Thoracic aorta (tissue), 2 donors: ENCODE measurements around the gene CSF3. TPM values are rescaled to one million over a fixed set of nuclear protein-coding genes. Genes with fewer than 3 reads are reported as not detected.

ENCODE experiments used
- ATAC-seq: fragments of 150-250 bp; one replicate; pipeline ENCODE4 v1.8.0; 2017; ENCODE audit warnings: low read depth; ENCODE audit not compliant: insufficient number of reproducible peaks, low FRiP score
- DNase-seq: peaks from one replicate; pipeline ENCODE4 v3.0.0-alpha.2; 2020; ENCODE audit warnings: low spot score
- H3K27ac ChIP-seq, 2 donors: fragments of 200-600 bp; sonication (generic); 1 replicate in 1 of 2; 2 replicates in 1 of 2; pipeline ENCODE4 v1.5.1; 2016; ENCODE audit warnings: mild to moderate bottlenecking in 2 of 2, moderate library complexity in 2 of 2
- H3K27me3 ChIP-seq: fragments of 200-600 bp; sonication (generic); replicated peaks from 2 replicates; pipeline ENCODE4 v1.6.0; 2016; ENCODE audit warnings: mild to moderate bottlenecking; ENCODE audit not compliant: insufficient read depth
- H3K36me3 ChIP-seq: fragments of 200-600 bp; sonication (generic); one replicate; pipeline ENCODE4 v1.5.1; 2016
- H3K4me1 ChIP-seq, 2 donors: fragments of 200-600 bp; sonication (generic); 1 replicate in 1 of 2; 2 replicates in 1 of 2; pipeline versions ENCODE4 v1.5.1 to v1.6.0; 2016; ENCODE audit warnings: low read depth in 2 of 2, mild to moderate bottlenecking in 1 of 2; ENCODE audit not compliant: control insufficient read depth in 1 of 2
- H3K4me3 ChIP-seq: fragments of 200-600 bp; sonication (generic); 2 replicates; pipeline ENCODE4 v1.5.1; 2016; ENCODE audit warnings: mild to moderate bottlenecking
- H3K9me3 ChIP-seq: fragments of 200-600 bp; sonication (generic); 2 replicates; pipeline ENCODE4 v1.5.1; 2016
- total RNA-seq, 2 donors: library from RNA; depleted of rRNA; stranded (reverse); fragments of >200 nt; gene quantifications; one replicate each; pipeline versions ENCODE4 v1.1.0 to v1.2.3, GENCODE V29; 2016
- TF ChIP-seq, protein P1 (sequence below): fragments of 200-600 bp; sonication (generic); IDR thresholded peaks from one replicate; pipeline ENCODE4 v1.5.1; 2019; ENCODE audit warnings: antibody characterized with exemption

Gene CSF3, protein sequence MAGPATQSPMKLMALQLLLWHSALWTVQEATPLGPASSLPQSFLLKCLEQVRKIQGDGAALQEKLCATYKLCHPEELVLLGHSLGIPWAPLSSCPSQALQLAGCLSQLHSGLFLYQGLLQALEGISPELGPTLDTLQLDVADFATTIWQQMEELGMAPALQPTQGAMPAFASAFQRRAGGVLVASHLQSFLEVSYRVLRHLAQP
- total RNA-seq = 10 to 100 TPM in 1 of 2 donors, not detected in 1; 43.2 TPM

DNA sequence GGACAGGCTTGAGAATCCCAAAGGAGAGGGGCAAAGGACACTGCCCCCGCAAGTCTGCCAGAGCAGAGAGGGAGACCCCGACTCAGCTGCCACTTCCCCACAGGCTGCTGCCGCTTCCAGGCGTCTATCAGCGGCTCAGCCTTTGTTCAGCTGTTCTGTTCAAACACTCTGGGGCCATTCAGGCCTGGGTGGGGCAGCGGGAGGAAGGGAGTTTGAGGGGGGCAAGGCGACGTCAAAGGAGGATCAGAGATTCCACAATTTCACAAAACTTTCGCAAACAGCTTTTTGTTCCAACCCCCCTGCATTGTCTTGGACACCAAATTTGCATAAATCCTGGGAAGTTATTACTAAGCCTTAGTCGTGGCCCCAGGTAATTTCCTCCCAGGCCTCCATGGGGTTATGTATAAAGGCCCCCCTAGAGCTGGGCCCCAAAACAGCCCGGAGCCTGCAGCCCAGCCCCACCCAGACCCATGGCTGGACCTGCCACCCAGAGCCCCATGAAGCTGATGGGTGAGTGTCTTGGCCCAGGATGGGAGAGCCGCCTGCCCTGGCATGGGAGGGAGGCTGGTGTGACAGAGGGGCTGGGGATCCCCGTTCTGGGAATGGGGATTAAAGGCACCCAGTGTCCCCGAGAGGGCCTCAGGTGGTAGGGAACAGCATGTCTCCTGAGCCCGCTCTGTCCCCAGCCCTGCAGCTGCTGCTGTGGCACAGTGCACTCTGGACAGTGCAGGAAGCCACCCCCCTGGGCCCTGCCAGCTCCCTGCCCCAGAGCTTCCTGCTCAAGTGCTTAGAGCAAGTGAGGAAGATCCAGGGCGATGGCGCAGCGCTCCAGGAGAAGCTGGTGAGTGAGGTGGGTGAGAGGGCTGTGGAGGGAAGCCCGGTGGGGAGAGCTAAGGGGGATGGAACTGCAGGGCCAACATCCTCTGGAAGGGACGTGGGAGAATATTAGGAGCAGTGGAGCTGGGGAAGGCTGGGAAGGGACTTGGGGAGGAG lies at the start of gene CSF3:
Gene CSF3 (plus strand): TSS at position 436 of the 993 bp plus-strand sequence. CDS start 35 bp downstream, at position 471.
- peaks cover 7 to 28% of the 10 kb centered on the region in 2 donors for H3K4me1 ChIP-seq
- H3K27ac ChIP-seq = no peak within 1 kb of the TSS
- TF ChIP-seq, protein P1, sequence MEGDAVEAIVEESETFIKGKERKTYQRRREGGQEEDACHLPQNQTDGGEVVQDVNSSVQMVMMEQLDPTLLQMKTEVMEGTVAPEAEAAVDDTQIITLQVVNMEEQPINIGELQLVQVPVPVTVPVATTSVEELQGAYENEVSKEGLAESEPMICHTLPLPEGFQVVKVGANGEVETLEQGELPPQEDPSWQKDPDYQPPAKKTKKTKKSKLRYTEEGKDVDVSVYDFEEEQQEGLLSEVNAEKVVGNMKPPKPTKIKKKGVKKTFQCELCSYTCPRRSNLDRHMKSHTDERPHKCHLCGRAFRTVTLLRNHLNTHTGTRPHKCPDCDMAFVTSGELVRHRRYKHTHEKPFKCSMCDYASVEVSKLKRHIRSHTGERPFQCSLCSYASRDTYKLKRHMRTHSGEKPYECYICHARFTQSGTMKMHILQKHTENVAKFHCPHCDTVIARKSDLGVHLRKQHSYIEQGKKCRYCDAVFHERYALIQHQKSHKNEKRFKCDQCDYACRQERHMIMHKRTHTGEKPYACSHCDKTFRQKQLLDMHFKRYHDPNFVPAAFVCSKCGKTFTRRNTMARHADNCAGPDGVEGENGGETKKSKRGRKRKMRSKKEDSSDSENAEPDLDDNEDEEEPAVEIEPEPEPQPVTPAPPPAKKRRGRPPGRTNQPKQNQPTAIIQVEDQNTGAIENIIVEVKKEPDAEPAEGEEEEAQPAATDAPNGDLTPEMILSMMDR = no peak
- no peak within 1 kb of the TSS for H3K4me3 ChIP-seq
- peaks cover 4% of the 10 kb centered on the region for H3K36me3 ChIP-seq
- no peak for ATAC-seq
- no peaks in the 10 kb centered on the region for H3K9me3 ChIP-seq
- no peak for DNase-seq
- no peaks in the 10 kb centered on the region for H3K27me3 ChIP-seq

DNA sequence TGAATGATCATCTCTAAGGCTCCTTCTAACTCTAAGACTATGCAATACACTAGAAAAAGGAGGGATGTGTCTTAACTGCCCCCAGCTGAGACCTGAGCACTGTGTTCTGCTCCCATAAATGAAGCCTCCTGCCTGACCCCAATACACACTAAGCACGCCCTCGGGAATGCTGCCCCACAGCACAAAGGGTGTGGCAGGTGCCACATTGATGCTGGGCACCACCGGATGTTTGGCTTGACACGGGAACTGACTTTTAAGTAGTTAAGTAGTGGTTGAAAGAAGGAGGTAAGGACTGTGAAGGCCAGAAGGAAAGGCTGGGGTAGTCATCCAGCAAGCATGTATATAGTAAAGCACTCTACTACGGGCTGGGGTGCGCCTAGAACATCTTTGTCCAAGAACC lies 48.5 kb upstream of the CSF3 start:
- H3K9me3 ChIP-seq = no peaks in the 10 kb centered on the region
- H3K4me3 ChIP-seq = no peak overlapping the region
- TF ChIP-seq, protein P1 = no peak
- H3K36me3 ChIP-seq = no peaks in the 10 kb centered on the region
- H3K4me1 ChIP-seq = no peaks in the 10 kb centered on the region
- no peaks in the 10 kb centered on the region for H3K27me3 ChIP-seq
- H3K27ac ChIP-seq = no peak overlapping the region
- ATAC-seq (no peak), DNase-seq (no peak)

DNA sequence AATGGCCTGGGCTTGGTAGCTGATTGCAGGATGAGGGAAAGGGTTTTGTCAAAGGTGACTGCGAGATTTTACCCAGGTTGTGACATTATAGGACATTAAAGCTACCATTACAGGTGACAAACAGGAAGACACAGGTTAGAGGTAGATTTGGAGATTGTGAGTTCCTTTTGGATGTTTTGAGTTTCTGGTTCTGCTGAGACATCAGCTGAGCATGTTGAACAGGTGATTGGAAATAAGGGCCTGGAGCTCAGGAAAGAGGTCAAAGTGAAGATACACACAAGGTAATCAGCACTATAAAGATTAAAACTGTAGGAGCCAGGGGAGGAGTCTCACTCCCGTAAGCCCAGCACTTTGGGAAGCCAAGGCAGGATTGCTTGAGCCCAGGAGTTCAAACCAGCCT lies 46.5 kb upstream of the CSF3 start:
- Histone ChIP-seq H3K9me3 (no peaks in the 10 kb centered on the region), H3K27me3 (no peaks in the 10 kb centered on the region)
- ATAC-seq = no peak

DNA sequence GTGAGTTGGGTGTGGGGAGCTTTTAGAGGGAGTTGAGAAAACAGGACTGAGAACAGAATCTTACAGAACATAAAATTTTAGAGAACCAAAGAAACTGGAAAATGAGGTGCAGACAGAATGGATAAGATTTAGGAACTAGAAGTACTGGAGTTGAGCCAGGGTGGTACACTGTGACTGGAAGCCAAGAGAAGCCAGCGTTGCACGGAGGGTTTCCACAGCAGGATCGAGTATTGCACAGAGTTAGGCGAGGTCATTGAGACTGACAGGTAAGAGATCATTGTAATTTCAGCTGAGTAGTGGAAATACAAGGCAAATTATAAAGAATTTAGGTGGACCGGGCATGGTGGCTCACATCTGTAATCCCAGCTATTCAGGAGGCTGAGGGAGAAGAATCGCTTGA lies 45.9 kb upstream of the CSF3 start:
- no peaks in the 10 kb centered on the region for H3K27me3 ChIP-seq
- H3K27ac ChIP-seq = no peak overlapping the region
- DNase-seq (no peak), ATAC-seq (no peak)
- H3K4me1 ChIP-seq = no peaks in the 10 kb centered on the region
- TF ChIP-seq, protein P1 = no peak
- H3K4me3 ChIP-seq = no peak overlapping the region
- no peaks in the 10 kb centered on the region for H3K9me3 ChIP-seq
- H3K36me3 ChIP-seq = no peaks in the 10 kb centered on the region

More for the DNA sequence above, 46.5 kb upstream of the CSF3 start:
- TF ChIP-seq, protein P1 = no peak
- no peak for DNase-seq
- H3K36me3 ChIP-seq = no peaks in the 10 kb centered on the region
- H3K27ac ChIP-seq = no peak overlapping the region
- no peaks in the 10 kb centered on the region for H3K4me1 ChIP-seq
- no peak overlapping the region for H3K4me3 ChIP-seq

DNA sequence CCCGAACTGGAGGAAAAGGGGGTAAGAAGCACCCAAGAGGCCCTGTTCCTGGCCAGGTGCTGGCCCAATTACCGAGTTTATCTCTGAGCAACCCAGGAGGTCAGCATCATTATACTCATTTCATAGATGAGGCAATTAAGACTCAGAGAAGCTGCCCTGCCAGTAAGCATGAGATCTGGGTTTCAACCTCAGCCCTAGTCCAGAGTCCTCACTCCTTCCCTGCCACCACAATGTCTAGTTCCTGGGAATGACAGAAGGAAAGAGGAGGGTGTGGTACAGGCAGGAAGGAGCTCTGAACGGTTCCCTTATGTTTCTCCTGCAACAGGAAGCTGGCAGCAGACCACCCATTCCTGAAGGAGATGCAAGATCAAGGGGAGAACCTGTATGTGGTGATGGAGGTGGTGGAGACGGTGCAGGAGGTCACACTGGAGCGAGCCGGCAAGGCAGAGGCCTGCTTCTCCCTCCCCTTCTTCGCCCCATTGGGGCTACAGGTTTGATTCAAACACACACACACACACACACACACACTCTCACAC lies 45.0 kb upstream of the CSF3 start:
- Histone ChIP-seq H3K9me3 (no peaks in the 10 kb centered on the region), H3K27ac (no peak overlapping the region), H3K27me3 (no peaks in the 10 kb centered on the region), H3K4me3 (no peak overlapping the region), H3K36me3 (no peaks in the 10 kb centered on the region), H3K4me1 (no peaks in the 10 kb centered on the region)
- DNase-seq (no peak), ATAC-seq (no peak)
- TF ChIP-seq, protein P1 = no peak
